WTC11 (cell line): ENCODE data around the gene TMEM92. TPM values are rescaled to one million over a fixed set of nuclear protein-coding genes. Genes with fewer than 3 reads are reported as not detected.
A peak's percentile ranks its signal among the peaks of the same experiment; 100 is the strongest.

Experiments
- ATAC-seq: fragments of 200-7000 bp; cut with Tn5 transposase; 2 replicates; pipeline ENCODE4 v1.10.0; 2021; ENCODE audit warnings: mild to moderate bottlenecking, moderate library complexity
- CTCF ChIA-PET: fragments of 300-600 bp; sonication (Branson Sonifier 250); formaldehyde crosslinking; loops from one replicate; lab custom pipeline; 2021; ENCODE audit warnings: antibody characterized with exemption; lab: Charles Lee
- POLR2A ChIA-PET: fragments of 350-600 bp; sonication (Branson Sonifier 250); formaldehyde crosslinking; loops from one replicate; lab custom pipeline; 2021; ENCODE audit warnings: antibody characterized with exemption; lab: Charles Lee
- DNase-seq: peaks from one replicate; pipeline ENCODE4 v3.0.0; 2021; ENCODE audit warnings: low spot score
- H3K27ac Mint-ChIP-seq: 2 replicates; pipeline ENCODE4 v1.8.0; 2021; ENCODE audit warnings: mixed read lengths
- H3K27me3 Mint-ChIP-seq: 2 replicates; pipeline ENCODE4 v1.8.0; 2021; ENCODE audit warnings: low read depth, mild to moderate bottlenecking, moderate library complexity, mixed read lengths
- H3K36me3 Mint-ChIP-seq: 2 replicates; pipeline ENCODE4 v1.8.0; 2021; ENCODE audit warnings: mixed read lengths
- H3K4me1 Mint-ChIP-seq: 2 replicates; pipeline ENCODE4 v1.8.0; 2022; ENCODE audit warnings: mixed read lengths
- H3K4me3 Mint-ChIP-seq: 2 replicates; pipeline ENCODE4 v1.8.0; 2021; ENCODE audit warnings: mild to moderate bottlenecking, moderate library complexity, mixed read lengths
- H3K9me3 Mint-ChIP-seq: 2 replicates; pipeline ENCODE4 v1.8.0; 2021; ENCODE audit warnings: mixed read lengths
- CBFB ChIP-seq: sonication (generic); formaldehyde crosslinking; IDR thresholded peaks from 2 replicates; pipeline ENCODE4 v1.8.1; 2022; ENCODE audit warnings: mild to moderate bottlenecking, low read depth, missing genetic modification reagents
- CREB1 ChIP-seq: sonication (generic); formaldehyde crosslinking; IDR thresholded peaks from 2 replicates; pipeline ENCODE4 v1.8.0; 2023; ENCODE audit warnings: mild to moderate bottlenecking, missing genetic modification reagents
- CREM ChIP-seq: sonication (generic); formaldehyde crosslinking; IDR thresholded peaks from 2 replicates; pipeline ENCODE4 v1.8.1; 2022; ENCODE audit warnings: mild to moderate bottlenecking, missing genetic modification reagents, moderate library complexity
- FOXJ3 ChIP-seq: sonication (generic); formaldehyde crosslinking; IDR thresholded peaks from 2 replicates; pipeline ENCODE4 v1.9.0; 2021; ENCODE audit warnings: missing genetic modification reagents, mild to moderate bottlenecking, borderline replicate concordance
- GTF2I ChIP-seq: fragments of 250-450 bp; sonication (Bioruptor Pico); conservative IDR thresholded peaks from 2 replicates; pipeline ENCODE4 v1.4.0; 2021; ENCODE audit warnings: mild to moderate bottlenecking
- IRF2 ChIP-seq: sonication (generic); formaldehyde crosslinking; IDR thresholded peaks from 2 replicates; pipeline ENCODE4 v1.8.0; 2022; ENCODE audit warnings: low read depth, missing genetic modification reagents, borderline replicate concordance
- JUN ChIP-seq: sonication (generic); formaldehyde crosslinking; IDR thresholded peaks from 2 replicates; pipeline ENCODE4 v1.8.0; 2023; ENCODE audit warnings: mild to moderate bottlenecking, missing genetic modification reagents
- MXD4 ChIP-seq: fragments of 250-450 bp; sonication (Bioruptor Pico); IDR thresholded peaks from 2 replicates; pipeline ENCODE4 v1.8.0; 2021; ENCODE audit warnings: mild to moderate bottlenecking, moderate library complexity, borderline replicate concordance
- NR3C1 ChIP-seq: sonication (generic); formaldehyde crosslinking; conservative IDR thresholded peaks from 2 replicates; pipeline ENCODE4 v1.8.1; 2023; ENCODE audit warnings: low read depth, mild to moderate bottlenecking, missing genetic modification reagents
- SMAD4 ChIP-seq: sonication (generic); formaldehyde crosslinking; IDR thresholded peaks from 2 replicates; pipeline ENCODE4 v1.8.0; 2022; ENCODE audit warnings: mild to moderate bottlenecking, missing genetic modification reagents
- ZNF219 ChIP-seq: sonication (generic); formaldehyde crosslinking; IDR thresholded peaks from 2 replicates; pipeline ENCODE4 v1.8.0; 2023; ENCODE audit warnings: missing genetic modification reagents, mild to moderate bottlenecking, borderline replicate concordance
- ZNF317 ChIP-seq: sonication (generic); formaldehyde crosslinking; IDR thresholded peaks from 2 replicates; pipeline ENCODE4 v1.8.1; 2023; ENCODE audit warnings: low read depth, mild to moderate bottlenecking, moderate library complexity, missing genetic modification reagents, borderline replicate concordance
- total RNA-seq: library from RNA; stranded (reverse); gene quantifications from 3 replicates; pipeline ENCODE4 v1.2.3, GENCODE V29; 2021
- TF ChIP-seq, protein P1 (sequence below): sonication (generic); formaldehyde crosslinking; IDR thresholded peaks from 2 replicates; pipeline ENCODE4 v1.8.0; 2022; ENCODE audit warnings: missing genetic modification reagents
- TF ChIP-seq, protein P2 (sequence below): fragments of 250-450 bp; sonication (Bioruptor Pico); IDR thresholded peaks from 2 replicates; pipeline ENCODE4 v2.1.2; 2022; ENCODE audit warnings: mild to moderate bottlenecking, moderate library complexity
- TF ChIP-seq, protein P3 (sequence below): sonication (generic); formaldehyde crosslinking; conservative IDR thresholded peaks from 2 replicates; pipeline ENCODE4 v1.8.1; 2023; ENCODE audit warnings: mild to moderate bottlenecking, low read depth, missing genetic modification reagents, moderate library complexity
- TF ChIP-seq, protein P4 (sequence below): sonication (generic); formaldehyde crosslinking; IDR thresholded peaks from 2 replicates; pipeline ENCODE4 v1.8.1; 2022; ENCODE audit warnings: mild to moderate bottlenecking, moderate library complexity, missing genetic modification reagents

TMEM92 gene
- total RNA-seq, 1 experiment from 2014 or later = 9.8 TPM

DNA sequence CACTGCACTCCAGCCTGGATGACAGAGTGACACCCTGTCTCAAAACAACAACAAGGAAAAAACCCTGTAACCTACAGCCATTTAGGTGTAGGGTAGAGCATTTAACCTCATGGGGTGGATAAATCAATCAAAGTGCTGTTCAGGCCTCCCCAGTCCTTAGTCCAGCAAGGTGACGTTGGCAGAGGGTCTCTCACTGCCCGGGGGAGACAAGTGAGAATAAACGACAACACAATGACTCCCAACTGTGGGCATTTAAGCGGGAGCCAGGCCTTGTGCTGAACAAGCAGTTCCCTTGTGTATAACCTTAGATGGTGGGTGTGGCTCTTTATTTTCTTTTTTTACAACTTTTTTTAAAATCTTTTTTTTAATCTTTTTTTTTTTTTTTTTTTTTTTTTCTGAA lies 29.3 kb downstream of the TMEM92 start:
- peaks cover 5% of the 10 kb centered on the region; the same call in 1 of the 2 replicates for H3K4me1 Mint-ChIP-seq
- H3K27ac Mint-ChIP-seq = no peak overlapping the region

GRCh38 chr17:50304781-50305404 lies 30.6 kb downstream of the TMEM92 start:
- ATAC-seq = no peak
- CTCF ChIA-PET = interaction anchor here (1.2 kb wide), 1 partner anchor 105 kb away, joined by 3 read pairs; no protein-coding TSS in a partner anchor
- TF ChIP-seq, protein P1, sequence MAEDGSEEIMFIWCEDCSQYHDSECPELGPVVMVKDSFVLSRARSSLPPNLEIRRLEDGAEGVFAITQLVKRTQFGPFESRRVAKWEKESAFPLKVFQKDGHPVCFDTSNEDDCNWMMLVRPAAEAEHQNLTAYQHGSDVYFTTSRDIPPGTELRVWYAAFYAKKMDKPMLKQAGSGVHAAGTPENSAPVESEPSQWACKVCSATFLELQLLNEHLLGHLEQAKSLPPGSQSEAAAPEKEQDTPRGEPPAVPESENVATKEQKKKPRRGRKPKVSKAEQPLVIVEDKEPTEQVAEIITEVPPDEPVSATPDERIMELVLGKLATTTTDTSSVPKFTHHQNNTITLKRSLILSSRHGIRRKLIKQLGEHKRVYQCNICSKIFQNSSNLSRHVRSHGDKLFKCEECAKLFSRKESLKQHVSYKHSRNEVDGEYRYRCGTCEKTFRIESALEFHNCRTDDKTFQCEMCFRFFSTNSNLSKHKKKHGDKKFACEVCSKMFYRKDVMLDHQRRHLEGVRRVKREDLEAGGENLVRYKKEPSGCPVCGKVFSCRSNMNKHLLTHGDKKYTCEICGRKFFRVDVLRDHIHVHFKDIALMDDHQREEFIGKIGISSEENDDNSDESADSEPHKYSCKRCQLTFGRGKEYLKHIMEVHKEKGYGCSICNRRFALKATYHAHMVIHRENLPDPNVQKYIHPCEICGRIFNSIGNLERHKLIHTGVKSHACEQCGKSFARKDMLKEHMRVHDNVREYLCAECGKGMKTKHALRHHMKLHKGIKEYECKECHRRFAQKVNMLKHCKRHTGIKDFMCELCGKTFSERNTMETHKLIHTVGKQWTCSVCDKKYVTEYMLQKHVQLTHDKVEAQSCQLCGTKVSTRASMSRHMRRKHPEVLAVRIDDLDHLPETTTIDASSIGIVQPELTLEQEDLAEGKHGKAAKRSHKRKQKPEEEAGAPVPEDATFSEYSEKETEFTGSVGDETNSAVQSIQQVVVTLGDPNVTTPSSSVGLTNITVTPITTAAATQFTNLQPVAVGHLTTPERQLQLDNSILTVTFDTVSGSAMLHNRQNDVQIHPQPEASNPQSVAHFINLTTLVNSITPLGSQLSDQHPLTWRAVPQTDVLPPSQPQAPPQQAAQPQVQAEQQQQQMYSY (CRISPR knock-in tag) = 0 out of 2 replicates have a peak, but pooled peaks have one; percentile 40
- TF ChIP-seq, protein P2, sequence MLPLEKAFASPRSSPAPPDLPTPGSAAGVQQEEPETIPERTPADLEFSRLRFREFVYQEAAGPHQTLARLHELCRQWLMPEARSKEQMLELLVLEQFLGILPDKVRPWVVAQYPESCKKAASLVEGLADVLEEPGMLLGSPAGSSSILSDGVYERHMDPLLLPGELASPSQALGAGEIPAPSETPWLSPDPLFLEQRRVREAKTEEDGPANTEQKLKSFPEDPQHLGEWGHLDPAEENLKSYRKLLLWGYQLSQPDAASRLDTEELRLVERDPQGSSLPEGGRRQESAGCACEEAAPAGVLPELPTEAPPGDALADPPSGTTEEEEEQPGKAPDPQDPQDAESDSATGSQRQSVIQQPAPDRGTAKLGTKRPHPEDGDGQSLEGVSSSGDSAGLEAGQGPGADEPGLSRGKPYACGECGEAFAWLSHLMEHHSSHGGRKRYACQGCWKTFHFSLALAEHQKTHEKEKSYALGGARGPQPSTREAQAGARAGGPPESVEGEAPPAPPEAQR (CRISPR knock-in tag) = no peak
- TF ChIP-seq, all 79 proteins: peak for 1
- H3K27ac Mint-ChIP-seq = no peak overlapping the region
- H3K36me3 Mint-ChIP-seq = no peaks in the 10 kb centered on the region
- 0 out of 2 replicates have a peak, but pooled peaks cover 6% of the 10 kb centered on the region for H3K9me3 Mint-ChIP-seq
- peaks cover 28% of the 10 kb centered on the region for H3K27me3 Mint-ChIP-seq
- DNase-seq = no peak
- peaks cover 8% of the 10 kb centered on the region; the same call in 1 of the 2 replicates for H3K4me1 Mint-ChIP-seq
- no peak overlapping the region for H3K4me3 Mint-ChIP-seq
- POLR2A ChIA-PET = no interaction called here

More for the DNA sequence above, 29.3 kb downstream of the TMEM92 start:
- H3K9me3 Mint-ChIP-seq = 0 out of 2 replicates have a peak, but pooled peaks cover 6% of the 10 kb centered on the region
- no peak overlapping the region for H3K4me3 Mint-ChIP-seq
- no peaks in the 10 kb centered on the region for H3K36me3 Mint-ChIP-seq
- peaks cover 28% of the 10 kb centered on the region for H3K27me3 Mint-ChIP-seq
- CTCF ChIA-PET = interaction anchor here (1.3 kb wide), 1 partner anchor 104 kb away, joined by 4 read pairs; no protein-coding TSS in a partner anchor
- DNase-seq = no peak
- POLR2A ChIA-PET = no interaction called here
- TF ChIP-seq GTF2I (CRISPR knock-in tag) = no peak
- no peak for TF ChIP-seq FOXJ3 (CRISPR knock-in tag)
- no peak for TF ChIP-seq NR3C1 (CRISPR knock-in tag)
- TF ChIP-seq ZNF317 (CRISPR knock-in tag) = no peak
- TF ChIP-seq IRF2 = no peak
- TF ChIP-seq JUN = no peak
- TF ChIP-seq, protein P3, sequence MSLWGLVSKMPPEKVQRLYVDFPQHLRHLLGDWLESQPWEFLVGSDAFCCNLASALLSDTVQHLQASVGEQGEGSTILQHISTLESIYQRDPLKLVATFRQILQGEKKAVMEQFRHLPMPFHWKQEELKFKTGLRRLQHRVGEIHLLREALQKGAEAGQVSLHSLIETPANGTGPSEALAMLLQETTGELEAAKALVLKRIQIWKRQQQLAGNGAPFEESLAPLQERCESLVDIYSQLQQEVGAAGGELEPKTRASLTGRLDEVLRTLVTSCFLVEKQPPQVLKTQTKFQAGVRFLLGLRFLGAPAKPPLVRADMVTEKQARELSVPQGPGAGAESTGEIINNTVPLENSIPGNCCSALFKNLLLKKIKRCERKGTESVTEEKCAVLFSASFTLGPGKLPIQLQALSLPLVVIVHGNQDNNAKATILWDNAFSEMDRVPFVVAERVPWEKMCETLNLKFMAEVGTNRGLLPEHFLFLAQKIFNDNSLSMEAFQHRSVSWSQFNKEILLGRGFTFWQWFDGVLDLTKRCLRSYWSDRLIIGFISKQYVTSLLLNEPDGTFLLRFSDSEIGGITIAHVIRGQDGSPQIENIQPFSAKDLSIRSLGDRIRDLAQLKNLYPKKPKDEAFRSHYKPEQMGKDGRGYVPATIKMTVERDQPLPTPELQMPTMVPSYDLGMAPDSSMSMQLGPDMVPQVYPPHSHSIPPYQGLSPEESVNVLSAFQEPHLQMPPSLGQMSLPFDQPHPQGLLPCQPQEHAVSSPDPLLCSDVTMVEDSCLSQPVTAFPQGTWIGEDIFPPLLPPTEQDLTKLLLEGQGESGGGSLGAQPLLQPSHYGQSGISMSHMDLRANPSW = no peak
- ATAC-seq = no peak; the same call in 1 of the 2 replicates

GRCh38 chr17:50307654-50308053 lies 33.4 kb downstream of the TMEM92 start:
- POLR2A ChIA-PET = no interaction called here
- no peak for DNase-seq
- ATAC-seq = no peak
- CTCF ChIA-PET = interaction anchor here (0.9 to 1.0 kb wide), 2 partner anchors 55 to 107 kb away, joined by 3 read pairs; no protein-coding TSS in a partner anchor
- peaks cover 27% of the 10 kb centered on the region for H3K27me3 Mint-ChIP-seq
- H3K4me3 Mint-ChIP-seq = no peak overlapping the region
- H3K4me1 Mint-ChIP-seq = peaks cover 28% of the 10 kb centered on the region
- H3K27ac Mint-ChIP-seq = no peak overlapping the region
- TF ChIP-seq ZNF219 (CRISPR knock-in tag) (no peak), ZNF317 (CRISPR knock-in tag) (no peak), MXD4 (CRISPR knock-in tag) (no peak), GTF2I (CRISPR knock-in tag) (no peak), CREM (CRISPR knock-in tag) (no peak), CREB1 (CRISPR knock-in tag) (no peak), CBFB (no peak), SMAD4 (CRISPR knock-in tag) (no peak)
- TF ChIP-seq, protein P4, sequence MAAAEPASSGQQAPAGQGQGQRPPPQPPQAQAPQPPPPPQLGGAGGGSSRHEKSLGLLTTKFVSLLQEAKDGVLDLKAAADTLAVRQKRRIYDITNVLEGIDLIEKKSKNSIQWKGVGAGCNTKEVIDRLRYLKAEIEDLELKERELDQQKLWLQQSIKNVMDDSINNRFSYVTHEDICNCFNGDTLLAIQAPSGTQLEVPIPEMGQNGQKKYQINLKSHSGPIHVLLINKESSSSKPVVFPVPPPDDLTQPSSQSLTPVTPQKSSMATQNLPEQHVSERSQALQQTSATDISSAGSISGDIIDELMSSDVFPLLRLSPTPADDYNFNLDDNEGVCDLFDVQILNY (CRISPR knock-in tag) = no peak
- TF ChIP-seq, protein P1 (CRISPR knock-in tag) = no peak
- H3K9me3 Mint-ChIP-seq = 0 out of 2 replicates have a peak, but pooled peaks cover 6% of the 10 kb centered on the region
- H3K36me3 Mint-ChIP-seq = no peaks in the 10 kb centered on the region
